HCT116 (cell line): Measurements from ENCODE around the gene ZNF488. TPM values are rescaled to one million over a fixed set of nuclear protein-coding genes. Genes with fewer than 3 reads are reported as not detected.

Source experiments
- ATAC-seq: fragments of 200-7000 bp; cut with Tn5 transposase; 2 replicates; pipeline ENCODE4 v1.9.1; 2020; ENCODE audit warnings: mild to moderate bottlenecking, moderate library complexity
- BruUV-seq: library from RNA; stranded (reverse); fragments of 400-500 nt; replicated peaks from 2 replicates; lab custom pipeline; 2021; lab: Mats Ljungman, UMichigan
- CTCF ChIA-PET: fragments of 300-600 bp; sonication (Branson Sonifier 250); formaldehyde crosslinking; loops from one replicate; lab custom pipeline; 2021; ENCODE audit warnings: antibody characterized with exemption; lab: Charles Lee
- POLR2A ChIA-PET: fragments of 300-600, 350-600 bp; sonication (Branson Sonifier 250); formaldehyde crosslinking; loops from one replicate; lab custom pipeline; 2021; ENCODE audit warnings: antibody characterized with exemption; lab: Charles Lee
- RAD21 ChIA-PET, 2 experiments: fragments of 300-600 bp; sonication (Branson Sonifier 250); formaldehyde crosslinking; loops; one replicate each; lab custom pipeline; 2023; ENCODE audit warnings: low total read pairs in 2 of 2; ENCODE audit not compliant: uncharacterized antibody in 2 of 2, unreplicated experiment in 2 of 2, low non-redundant PET in 1 of 2; lab: Charles Lee
- DNase-seq: peaks from one replicate; pipeline ENCODE4 v3.0.0-alpha.2; 2010; ENCODE audit warnings: low read depth, low spot score
- H2AFZ ChIP-seq: fragments of 200-600 bp; shearing (Covaris generic), sonication (generic); 2 replicates; pipeline ENCODE4 v1.6.1; 2017; ENCODE audit warnings: low read depth, mixed run types, mixed read lengths, antibody characterized with exemption, low read length; ENCODE audit not compliant: poor library complexity, severe bottlenecking
- H3K27ac ChIP-seq: 2 replicates; pipeline ENCODE4 v1.5.1; 2012; ENCODE audit warnings: low read depth, low read length
- H3K27me3 ChIP-seq: fragments of 200-600 bp; sonication (generic); 2 replicates; pipeline ENCODE4 v1.6.1; 2016; ENCODE audit warnings: mixed run types, low read length, mixed read lengths; ENCODE audit not compliant: insufficient read depth
- H3K36me3 ChIP-seq, 2 experiments: fragments of 200-500 bp in 1 of 2; fragments of 200-600 bp in 1 of 2; sonication (Bioruptor generic) in 1 of 2; sonication (generic) in 1 of 2; 2 replicates each; pipeline versions ENCODE4 v1.5.1 to v1.6.1; 2014 to 2016; ENCODE audit warnings: low read length in 2 of 2, inconsistent platforms in 1 of 2, mixed read lengths in 1 of 2, mixed run types in 1 of 2; ENCODE audit not compliant: insufficient read depth in 2 of 2, control insufficient read depth in 1 of 2
- H3K4me1 ChIP-seq, 2 experiments: fragments of 200-600 bp in 1 of 2; sonication (generic) in 1 of 2; 2 replicates each; pipeline versions ENCODE4 v1.5.1 to v1.6.1; 2012 to 2017; ENCODE audit warnings: low read length in 2 of 2, inconsistent platforms in 1 of 2, mild to moderate bottlenecking in 1 of 2, mixed read lengths in 1 of 2, mixed run types in 1 of 2, moderate library complexity in 1 of 2; ENCODE audit not compliant: insufficient read depth in 2 of 2, control insufficient read depth in 1 of 2
- H3K4me2 ChIP-seq: fragments of 200-600 bp; sonication (generic); 2 replicates; pipeline ENCODE4 v1.6.1; 2017; ENCODE audit warnings: mixed run types, low read length, mixed read lengths
- H3K4me3 ChIP-seq, 2 experiments: fragments of 200-600 bp in 1 of 2; sonication (generic) in 1 of 2; replicated peaks in 1 of 2; 2 replicates each; pipeline ENCODE4 v1.5.1; 2011 to 2016; ENCODE audit warnings: low read length in 2 of 2, control low read depth in 1 of 2, low read depth in 1 of 2, mild to moderate bottlenecking in 1 of 2, mixed read lengths in 1 of 2, mixed run types in 1 of 2
- H3K79me2 ChIP-seq: fragments of 200-600 bp; sonication (generic); 2 replicates; pipeline ENCODE4 v1.6.1; 2017; ENCODE audit warnings: mild to moderate bottlenecking, mixed run types, low read length, moderate library complexity, mixed read lengths; ENCODE audit not compliant: insufficient read depth
- H3K9ac ChIP-seq: fragments of 200-600 bp; sonication (generic); 2 replicates; pipeline ENCODE4 v1.6.1; 2016; ENCODE audit warnings: low read length, mixed read lengths
- H3K9me2 ChIP-seq: fragments of 200-600 bp; sonication (generic), shearing (Covaris generic); 2 replicates; pipeline ENCODE4 v1.6.1; 2017; ENCODE audit warnings: mixed run types, mild to moderate bottlenecking, moderate library complexity; ENCODE audit not compliant: insufficient read depth
- H3K9me3 ChIP-seq, 2 experiments: fragments of 200-500 bp in 1 of 2; fragments of 200-600 bp in 1 of 2; sonication (Bioruptor generic) in 1 of 2; sonication (generic) in 1 of 2; 2 replicates each; pipeline ENCODE4 v1.6.1; 2014 to 2017; ENCODE audit warnings: low read length in 2 of 2, mixed read lengths in 2 of 2, inconsistent platforms in 1 of 2, low read depth in 1 of 2, mild to moderate bottlenecking in 1 of 2, mixed run types in 1 of 2, moderate library complexity in 1 of 2; ENCODE audit not compliant: control insufficient read depth in 1 of 2, insufficient read depth in 1 of 2
- H4K20me1 ChIP-seq: fragments of 200-600 bp; sonication (generic), shearing (Covaris generic); 2 replicates; pipeline ENCODE4 v1.6.1; 2017; ENCODE audit warnings: mixed run types, mild to moderate bottlenecking, moderate library complexity; ENCODE audit not compliant: insufficient read depth
- CBX3 ChIP-seq: IDR thresholded peaks from 2 replicates; pipeline ENCODE4 v1.6.1; 2012; ENCODE audit warnings: low read depth
- EGR1 ChIP-seq: IDR thresholded peaks from 2 replicates; pipeline ENCODE4 v1.6.1; 2012; ENCODE audit warnings: low read depth
- EZH2phosphoT487 ChIP-seq: fragments of 200-600 bp; IDR thresholded peaks from 2 replicates; pipeline ENCODE4 v1.6.1; 2018; ENCODE audit warnings: antibody characterized with exemption, borderline replicate concordance
- FOSL1 ChIP-seq: IDR thresholded peaks from 2 replicates; pipeline ENCODE4 v1.6.1; 2012; ENCODE audit warnings: low read depth
- SIN3A ChIP-seq: IDR thresholded peaks from 2 replicates; pipeline ENCODE4 v1.6.1; 2012; ENCODE audit warnings: low read depth
- SRF ChIP-seq: IDR thresholded peaks from 2 replicates; pipeline ENCODE4 v1.6.1; 2012; ENCODE audit warnings: low read depth
- TCF7L2 ChIP-seq: IDR thresholded peaks from 2 replicates; pipeline ENCODE4 v1.7.0; 2011; ENCODE audit warnings: borderline replicate concordance, inconsistent platforms; ENCODE audit not compliant: insufficient read depth, insufficient read length; ENCODE audit errors: extremely low read depth
- YY1 ChIP-seq: IDR thresholded peaks from 2 replicates; pipeline ENCODE4 v1.6.1; 2011; ENCODE audit warnings: low read length, low read depth, moderate library complexity, mild to moderate bottlenecking; ENCODE audit not compliant: insufficient replicate concordance; ENCODE audit errors: extremely low read depth
- ZFX ChIP-seq: fragments of 450-650 bp; IDR thresholded peaks from 2 replicates; pipeline ENCODE4 v1.6.1; 2017
- ZNF274 ChIP-seq: fragments of 200-500 bp; sonication (Bioruptor generic); IDR thresholded peaks from 2 replicates; pipeline ENCODE4 v1.6.1; 2014; ENCODE audit warnings: mild to moderate bottlenecking, low read depth, low read length, inconsistent platforms
- intact Hi-C: fragments of 100-400 bp; cut with micrococcal nuclease; formaldehyde crosslinking; loops from 2 replicates; pipeline ENCODE4 v1.10.0; 2022
- total RNA-seq: library from RNA; stranded (reverse); gene quantifications from one replicate; pipeline ENCODE4 v1.2.1, GENCODE V29; 2021; ENCODE audit not compliant: unreplicated experiment
- TF ChIP-seq, protein P1 (sequence below): IDR thresholded peaks from 2 replicates; pipeline ENCODE4 v1.6.1; 2012
- TF ChIP-seq, protein P2 (sequence below): IDR thresholded peaks from 2 replicates; pipeline ENCODE4 v1.6.1; 2011; ENCODE audit warnings: mild to moderate bottlenecking, low read length, moderate library complexity; ENCODE audit not compliant: insufficient replicate concordance; ENCODE audit errors: extremely low read depth

ZNF488 gene
- total RNA-seq, 1 experiment from 2014 or later: 3.9 TPM

DNA sequence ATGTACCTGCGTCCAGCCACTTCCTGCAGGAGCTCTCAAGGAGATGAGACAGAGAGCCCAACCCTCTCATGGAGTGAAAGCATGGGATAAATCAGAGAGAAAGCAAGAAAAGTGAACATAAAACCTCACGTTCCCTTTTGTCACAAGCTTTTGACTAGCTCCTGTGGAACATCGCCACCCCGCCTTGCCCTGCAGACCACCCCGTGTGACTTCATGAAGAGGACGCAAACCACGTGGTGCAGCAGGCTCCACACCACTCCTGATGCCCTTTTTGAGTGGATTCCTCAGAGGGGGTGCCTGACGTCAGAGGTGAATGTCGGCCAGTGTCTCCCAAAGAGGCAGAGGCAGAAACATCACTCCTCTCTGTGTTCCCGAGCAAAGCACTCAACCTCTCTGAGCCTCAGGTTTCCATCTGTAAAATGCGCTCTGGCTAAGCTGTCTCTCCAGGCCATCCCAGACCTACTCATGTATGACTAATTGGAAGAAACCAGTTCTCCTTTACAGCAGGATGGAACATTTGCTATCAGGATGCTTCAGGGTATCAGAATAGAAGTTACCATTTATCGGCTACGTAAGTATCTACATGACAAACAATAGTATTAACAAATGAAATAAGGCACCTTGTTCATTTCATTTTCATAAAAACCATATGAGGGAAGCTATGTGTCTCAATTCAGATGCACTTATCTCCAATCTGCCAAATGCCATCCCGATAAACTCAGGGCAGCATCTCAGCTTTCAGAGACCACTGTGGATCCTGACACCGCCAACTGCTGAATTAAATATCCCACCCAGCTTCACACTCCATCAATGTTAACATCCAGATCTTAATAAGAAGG is 5.3 kb downstream of the ZNF488 start:
- no peak for DNase-seq
- Histone ChIP-seq H3K4me2 (no peak overlapping the region), H3K79me2 (no peaks in the 10 kb centered on the region), H3K4me1 (peaks cover 9 to 15% of the 10 kb centered on the region in 2 experiments), H3K9me3 (no peaks in the 10 kb centered on the region), H4K20me1 (no peaks in the 10 kb centered on the region), H3K36me3 (no peaks in the 10 kb centered on the region), H3K27me3 (no peaks in the 10 kb centered on the region), H3K9me2 (no peaks in the 10 kb centered on the region), H2AFZ (no peak overlapping the region), H3K27ac (no peak overlapping the region), H3K9ac (no peak overlapping the region)
- CTCF ChIA-PET: no interaction called here
- BruUV-seq: no TSS peak
- intact Hi-C loops: no loop called here
- RAD21 ChIA-PET: no interaction called here
- ATAC-seq: no peak
- no peak for TF ChIP-seq SRF
- TF ChIP-seq TCF7L2: no peak
- no peak for TF ChIP-seq ZNF274
- no peak for TF ChIP-seq YY1
- TF ChIP-seq CBX3: no peak
- TF ChIP-seq ZFX: no peak
- TF ChIP-seq FOSL1: no peak
- no peak for TF ChIP-seq SIN3A
- TF ChIP-seq, protein P1, sequence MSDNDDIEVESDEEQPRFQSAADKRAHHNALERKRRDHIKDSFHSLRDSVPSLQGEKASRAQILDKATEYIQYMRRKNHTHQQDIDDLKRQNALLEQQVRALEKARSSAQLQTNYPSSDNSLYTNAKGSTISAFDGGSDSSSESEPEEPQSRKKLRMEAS: no peak
- TF ChIP-seq, protein P2, sequence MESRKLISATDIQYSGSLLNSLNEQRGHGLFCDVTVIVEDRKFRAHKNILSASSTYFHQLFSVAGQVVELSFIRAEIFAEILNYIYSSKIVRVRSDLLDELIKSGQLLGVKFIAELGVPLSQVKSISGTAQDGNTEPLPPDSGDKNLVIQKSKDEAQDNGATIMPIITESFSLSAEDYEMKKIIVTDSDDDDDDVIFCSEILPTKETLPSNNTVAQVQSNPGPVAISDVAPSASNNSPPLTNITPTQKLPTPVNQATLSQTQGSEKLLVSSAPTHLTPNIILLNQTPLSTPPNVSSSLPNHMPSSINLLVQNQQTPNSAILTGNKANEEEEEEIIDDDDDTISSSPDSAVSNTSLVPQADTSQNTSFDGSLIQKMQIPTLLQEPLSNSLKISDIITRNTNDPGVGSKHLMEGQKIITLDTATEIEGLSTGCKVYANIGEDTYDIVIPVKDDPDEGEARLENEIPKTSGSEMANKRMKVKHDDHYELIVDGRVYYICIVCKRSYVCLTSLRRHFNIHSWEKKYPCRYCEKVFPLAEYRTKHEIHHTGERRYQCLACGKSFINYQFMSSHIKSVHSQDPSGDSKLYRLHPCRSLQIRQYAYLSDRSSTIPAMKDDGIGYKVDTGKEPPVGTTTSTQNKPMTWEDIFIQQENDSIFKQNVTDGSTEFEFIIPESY: no peak
- TF ChIP-seq EGR1: no peak
- no peak for TF ChIP-seq EZH2phosphoT487
- TF ChIP-seq, all 23 proteins: peak for 0
- no peak overlapping the region for H3K4me3 ChIP-seq
- POLR2A ChIA-PET: no interaction called here
